PC-9 (cell line): Measurements from ENCODE around the gene BCL2. TPM values are rescaled to one million over a fixed set of nuclear protein-coding genes. Genes with fewer than 3 reads are reported as not detected.

Experiments used
- BruUV-seq: library from RNA; stranded (reverse); fragments of 400-500 nt; replicated peaks from 2 replicates; lab custom pipeline; 2021; lab: Mats Ljungman, UMichigan
- CTCF ChIA-PET: fragments of 300-600 bp; sonication (Branson Sonifier 250); formaldehyde crosslinking; loops from one replicate; lab custom pipeline; 2022; ENCODE audit warnings: antibody characterized with exemption; lab: Charles Lee
- POLR2A ChIA-PET: fragments of 300-600 bp; sonication (Branson Sonifier 250); formaldehyde crosslinking; loops from one replicate; lab custom pipeline; 2022; ENCODE audit warnings: antibody characterized with exemption; ENCODE audit not compliant: unreplicated experiment; lab: Charles Lee
- DNase-seq, 2 experiments: peaks; one replicate each; pipeline versions ENCODE4 v3.0.0 to v3.0.0-alpha.2; 2015 to 2022; ENCODE audit warnings: mixed read lengths in 1 of 2
- H2AFZ ChIP-seq: fragments of 200-600 bp; sonication (generic); 2 replicates; pipeline ENCODE4 v1.8.1; 2017; ENCODE audit warnings: antibody characterized with exemption
- H3F3A ChIP-seq: fragments of 200-600 bp; sonication (generic); 2 replicates; pipeline ENCODE4 v1.8.1; 2017; ENCODE audit warnings: antibody characterized with exemption, mild to moderate bottlenecking, low read depth; ENCODE audit not compliant: insufficient read depth
- H3K27ac ChIP-seq: fragments of 200-600 bp; sonication (generic); 2 replicates; pipeline ENCODE4 v1.6.1; 2016; ENCODE audit warnings: mixed run types
- H3K27me3 ChIP-seq: fragments of 200-600 bp; sonication (generic); 2 replicates; pipeline ENCODE4 v1.6.1; 2016; ENCODE audit warnings: low read depth, mixed run types; ENCODE audit not compliant: insufficient read depth
- H3K36me3 ChIP-seq: fragments of 200-600 bp; sonication (generic); 2 replicates; pipeline ENCODE4 v1.6.1; 2016; ENCODE audit warnings: low read depth, mixed run types
- H3K4me1 ChIP-seq: fragments of 200-600 bp; sonication (generic); replicated peaks from 2 replicates; pipeline ENCODE4 v1.6.1; 2016; ENCODE audit warnings: mixed run types; ENCODE audit not compliant: insufficient read depth
- H3K4me2 ChIP-seq: fragments of 200-600 bp; sonication (generic); 2 replicates; pipeline ENCODE4 v1.6.1; 2017; ENCODE audit warnings: mixed run types
- H3K4me3 ChIP-seq: fragments of 200-600 bp; sonication (generic); 2 replicates; pipeline ENCODE4 v1.6.1; 2016; ENCODE audit warnings: mixed run types
- H3K79me2 ChIP-seq: fragments of 200-600 bp; sonication (generic); 2 replicates; pipeline ENCODE4 v1.6.1; 2017; ENCODE audit warnings: low read depth, mixed run types
- H3K9me2 ChIP-seq: fragments of 200-600 bp; sonication (generic); 2 replicates; pipeline ENCODE4 v1.8.1; 2017; ENCODE audit warnings: mild to moderate bottlenecking; ENCODE audit not compliant: insufficient read depth
- H3K9me3 ChIP-seq: fragments of 200-600 bp; sonication (generic); 2 replicates; pipeline ENCODE4 v1.8.1; 2016; ENCODE audit warnings: low read depth; ENCODE audit not compliant: insufficient read depth
- H4K20me1 ChIP-seq: fragments of 200-600 bp; sonication (generic); 2 replicates; pipeline ENCODE4 v1.8.1; 2017; ENCODE audit not compliant: insufficient read depth
- CTCF ChIP-seq: fragments of 200-600 bp; sonication (generic); conservative IDR thresholded peaks from 2 replicates; pipeline ENCODE4 v1.6.1; 2017; ENCODE audit warnings: mixed run types, antibody characterized with exemption, mild to moderate bottlenecking, moderate library complexity
- EZH2 ChIP-seq: fragments of 200-600 bp; sonication (generic); IDR thresholded peaks from 2 replicates; pipeline ENCODE4 v1.8.0; 2017; ENCODE audit warnings: antibody characterized with exemption, low read depth
- intact Hi-C: fragments of 100-400 bp; cut with micrococcal nuclease; formaldehyde crosslinking; loops from one replicate; pipeline ENCODE4 v1.10.0; 2022; ENCODE audit not compliant: unreplicated experiment
- total RNA-seq: library from RNA; stranded (reverse); gene quantifications from 2 replicates; pipeline ENCODE4 v1.2.3, GENCODE V29; 2021

BCL2 gene
- total RNA-seq, 1 experiment from 2014 or later: 2.0 TPM

- H3K9me2 ChIP-seq: no peaks in the 10 kb centered on the region
- peaks cover 10% of the 10 kb centered on the region for H4K20me1 ChIP-seq
- TF ChIP-seq CTCF (no peak), EZH2 (no peak)
- H3K4me1 ChIP-seq: peaks cover 20% of the 10 kb centered on the region
- peaks cover 35% of the 10 kb centered on the region for H3K79me2 ChIP-seq
- intact Hi-C loops: loop anchor here (1.0 to 10.0 kb wide), 3 partner anchors 55 to 477 kb away; partner anchors contain the start of gene VPS4B
- H3K4me3 ChIP-seq: peak within 1 kb of the TSS; percentile 99
- ChIA-PET CTCF (no interaction called here), POLR2A (interaction anchor here (0.6 to 0.7 kb wide), 4 partner anchors 60 to 350 kb away, joined by 3 to 8 read pairs (median 4); no protein-coding TSS in a partner anchor)
- H3F3A ChIP-seq: peaks cover 12% of the 10 kb centered on the region; the same call in 1 of the 2 replicates
- peak within 1 kb of the TSS; percentile 71 for H3K27ac ChIP-seq
- peaks cover 10% of the 10 kb centered on the region; the same call in 1 of the 2 replicates for H3K36me3 ChIP-seq
- H2AFZ ChIP-seq: peak within 1 kb of the TSS; percentile 95
- H3K27me3 ChIP-seq: no peaks in the 10 kb centered on the region
- no peaks in the 10 kb centered on the region; the same call in 1 of the 2 replicates for H3K9me3 ChIP-seq
- peak; percentile 94 to 95 for DNase-seq
- TSS peak; percentile 77 for BruUV-seq
- peak within 1 kb of the TSS; percentile 98 for H3K4me2 ChIP-seq
These were observed 47.7 kb upstream of the BCL2 start, which contains the start of gene KDSR for GRCh38 chr18:63367053-63367953. Gene KDSR (minus strand): TSS chr18:63367206. CDS start chr18:63367118, 88 bp downstream.

GRCh38 chr18:63366213-63367052, 46.9 kb upstream of the BCL2 start:
- POLR2A ChIA-PET: interaction anchor here (0.6 to 1.0 kb wide), 3 partner anchors 55 to 604 kb away, joined by 3 to 12 read pairs (median 4); partner anchors contain the start of genes SERPINB8 and VPS4B
- Histone ChIP-seq H3K4me1 (peaks cover 20% of the 10 kb centered on the region), H2AFZ (peak overlapping the region; percentile 91), H3K4me3 (peak overlapping the region; percentile 99), H3K36me3 (peaks cover 18% of the 10 kb centered on the region; the same call in 1 of the 2 replicates), H3K27me3 (no peaks in the 10 kb centered on the region), H3K9me3 (no peaks in the 10 kb centered on the region; the same call in 1 of the 2 replicates), H3K4me2 (peak overlapping the region; percentile 98), H3F3A (peaks cover 12% of the 10 kb centered on the region; the same call in 1 of the 2 replicates), H3K79me2 (peaks cover 35% of the 10 kb centered on the region), H3K27ac (peak overlapping the region; percentile 71), H3K9me2 (no peaks in the 10 kb centered on the region), H4K20me1 (peaks cover 10% of the 10 kb centered on the region)
- TSS peak; percentile 55 for BruUV-seq
- no peak for TF ChIP-seq EZH2
- no peak for TF ChIP-seq CTCF
- CTCF ChIA-PET: interaction anchor here (0.6 kb wide), 1 partner anchor 73 kb away, joined by 4 read pairs; no protein-coding TSS in a partner anchor
- peak; percentile 43 to 78 for DNase-seq
- intact Hi-C loops: loop anchor here (1.0 to 10.0 kb wide), 3 partner anchors 56 to 478 kb away; partner anchors contain the start of gene VPS4B
